ENCODE data around the gene HNRNPLL.
"Not testable (repeated sequence)": the region's sequence is repeated elsewhere in the genome, so short reads cannot be mapped to it uniquely, and the experiment has no call there.

HNRNPLL gene

DNA sequence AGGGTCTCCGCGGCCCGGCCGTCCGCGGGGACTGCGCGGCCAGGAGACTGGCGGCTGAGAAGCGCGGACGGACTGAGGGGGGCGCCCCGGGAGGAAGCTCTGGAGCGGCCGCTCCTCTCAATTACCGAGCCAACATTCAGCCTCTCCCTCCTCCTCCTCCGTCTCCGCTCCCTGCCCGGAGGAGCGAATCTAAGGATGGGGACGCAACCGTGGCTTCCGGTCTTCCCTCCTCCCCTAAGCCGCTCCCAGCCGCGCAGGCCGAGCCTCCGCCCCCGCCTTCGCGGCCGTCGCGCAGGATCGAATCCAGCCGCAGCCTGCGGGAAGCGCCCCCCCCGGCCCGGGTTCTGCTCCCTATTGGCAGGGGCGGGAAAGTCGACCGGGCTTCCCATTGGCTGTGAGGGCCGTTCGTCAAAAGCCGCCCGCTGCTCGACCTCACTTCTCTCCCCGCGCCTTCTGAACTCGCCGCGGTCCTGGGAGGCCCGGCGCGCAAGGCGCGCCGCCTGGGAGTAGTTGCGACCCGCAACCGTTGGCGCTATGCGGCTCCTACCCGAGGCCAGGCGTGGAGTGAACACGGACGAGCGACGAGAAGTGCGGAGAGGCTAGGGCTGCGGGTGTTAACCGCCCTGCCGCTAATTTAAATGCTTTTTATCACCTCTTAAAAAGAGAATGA, at the start of gene HNRNPLL:
HNRNPLL (minus strand) TSS at position 197 of the 670 bp plus-strand sequence. CDS start 302 bp downstream, outside the sequence.
- DNase-seq, result peak; percentile 93

- no peak for DNase-seq
Observed at GRCh38 chr2:38650717-38651116, 48.0 kb upstream of the HNRNPLL start.

DNA sequence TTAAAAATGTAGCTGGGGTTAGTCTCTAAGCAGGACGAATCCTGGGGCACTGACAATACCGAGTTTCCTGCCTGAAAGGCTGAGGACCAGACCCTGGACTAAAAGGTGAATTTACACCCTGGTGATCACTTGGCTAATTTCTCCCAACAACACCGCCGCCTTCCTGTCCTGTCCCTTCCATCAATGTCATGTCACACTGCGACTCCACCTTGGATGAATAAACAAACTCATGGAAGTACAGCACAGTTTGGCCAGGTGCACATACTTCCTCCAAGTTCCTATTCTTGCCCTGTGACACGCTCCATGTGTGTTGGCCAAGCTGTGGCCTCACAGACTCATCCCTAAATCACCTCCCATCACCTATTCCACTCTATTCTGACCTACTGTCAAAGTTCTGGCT, 47.3 kb upstream of the HNRNPLL start:
- DNase-seq, result no peak

- no peak for DNase-seq
Observed at GRCh38 chr2:38649176-38649728, 46.5 kb upstream of the HNRNPLL start.

- DNase-seq, result peak; percentile 44
Observed at GRCh38 chr2:38648107-38648761, 45.5 kb upstream of the HNRNPLL start.

DNA sequence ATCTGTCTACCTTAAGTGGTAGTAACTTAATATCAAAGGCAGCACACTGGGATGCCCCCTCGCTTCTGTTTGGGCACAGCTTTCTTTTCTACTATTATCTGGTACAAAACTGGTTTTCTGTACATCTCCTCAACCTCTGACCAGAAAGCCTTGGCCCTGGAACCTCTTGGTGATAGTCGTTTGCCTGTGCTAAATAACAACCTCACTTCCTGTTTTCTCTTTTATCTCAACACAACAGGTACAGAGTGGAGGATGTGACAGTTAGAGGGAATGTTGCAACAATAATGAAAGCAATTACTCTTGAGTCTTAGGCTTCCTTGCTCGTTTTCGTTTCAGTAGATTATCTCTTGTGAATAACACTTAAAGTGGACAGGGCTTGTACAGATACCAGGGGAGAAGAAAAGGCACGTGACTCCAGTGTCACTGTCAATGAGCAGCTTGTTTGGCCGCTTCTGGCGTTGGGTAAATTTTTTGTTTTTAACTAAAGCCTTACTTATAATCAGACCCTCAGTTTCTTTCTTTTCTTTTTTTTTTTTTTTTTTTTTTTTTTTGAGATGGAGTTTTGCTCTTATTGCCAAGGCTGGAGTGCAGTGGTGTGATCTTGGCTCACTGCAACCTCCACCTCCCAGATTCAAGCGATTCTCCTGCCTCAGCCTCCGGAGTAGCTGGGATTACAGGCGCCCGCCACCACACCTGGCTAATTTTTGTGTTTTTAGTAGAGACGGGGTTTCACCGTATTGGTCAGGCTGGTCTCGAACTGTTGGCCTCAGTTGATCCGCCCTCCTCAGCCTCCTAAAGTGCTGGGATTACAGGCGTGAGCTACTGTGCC, 41.2 kb upstream of the HNRNPLL start:
- DNase-seq, result not testable (repeated sequence)

- DNase-seq, result no peak
Observed at GRCh38 chr2:38643021-38643671, 40.4 kb upstream of the HNRNPLL start.

GRCh38 chr2:38642373-38643017, 39.8 kb upstream of the HNRNPLL start:
- not testable (repeated sequence) for DNase-seq

DNA sequence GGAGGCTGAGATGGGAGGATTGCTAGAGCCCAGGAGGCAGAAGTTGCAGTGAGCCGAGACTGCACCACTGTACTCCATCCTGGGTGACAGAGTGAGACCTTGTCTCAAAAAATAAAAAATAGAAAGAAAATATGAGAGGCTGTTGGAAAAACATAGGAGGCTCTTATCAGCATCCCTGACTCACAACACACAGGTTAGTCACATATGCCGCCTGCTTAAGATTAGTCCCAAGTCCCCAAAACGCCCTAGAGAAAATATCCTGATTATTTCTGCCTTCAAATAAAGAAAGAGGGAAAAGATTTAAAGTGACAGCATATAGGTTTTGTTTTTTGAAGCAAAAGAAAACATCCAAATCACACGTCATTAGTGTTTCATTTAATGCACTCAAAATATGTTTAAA, 33.3 kb upstream of the HNRNPLL start:
- DNase-seq, result no peak

- no peak for DNase-seq
Observed at GRCh38 chr2:38635139-38635538, 32.4 kb upstream of the HNRNPLL start.

- DNase-seq, result no peak
Observed at GRCh38 chr2:38634684-38635083, 32.0 kb upstream of the HNRNPLL start.

DNA sequence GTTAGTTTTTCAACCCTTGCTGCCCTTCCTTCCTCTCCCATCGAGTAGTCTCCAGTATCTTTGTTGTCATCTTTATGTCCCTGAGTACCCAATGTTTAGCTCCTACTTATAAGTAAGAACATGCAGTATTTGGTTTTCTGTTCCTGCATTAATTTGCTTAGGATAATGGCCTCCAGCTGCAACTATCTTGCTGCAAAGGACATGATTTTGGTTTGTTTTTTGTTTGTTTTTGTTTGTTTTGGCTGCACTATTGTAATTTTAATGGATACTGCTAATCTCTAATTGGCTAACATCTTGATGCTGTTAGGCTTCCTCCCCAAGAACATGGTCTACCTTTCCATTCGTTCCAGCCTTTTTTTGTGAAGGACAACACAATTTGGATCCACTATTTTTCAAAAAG, 31.2 kb upstream of the HNRNPLL start:
- no peak for DNase-seq

- DNase-seq, result no peak
Observed at GRCh38 chr2:38632980-38633379, 30.3 kb upstream of the HNRNPLL start.

- no peak for DNase-seq
Observed at GRCh38 chr2:38631976-38632375, 29.2 kb upstream of the HNRNPLL start.

DNA sequence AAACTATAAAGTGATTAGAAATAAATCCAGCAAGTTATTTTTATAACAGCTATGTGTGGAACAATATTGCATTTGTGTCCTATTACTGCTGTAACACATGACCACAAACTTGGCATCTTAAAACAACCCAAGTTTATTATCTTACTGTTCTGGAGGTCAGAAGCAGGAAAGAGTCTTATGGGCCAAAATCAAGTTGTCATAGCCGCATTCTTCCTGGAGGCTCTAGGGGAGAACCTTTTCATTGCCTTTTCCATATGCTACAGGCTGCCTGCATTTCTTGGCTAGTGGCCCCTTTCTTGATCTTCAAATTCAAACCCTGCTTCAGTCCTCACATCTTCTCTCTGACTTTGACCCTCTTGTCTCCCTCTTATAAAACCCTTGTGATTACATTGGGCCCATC, 27.0 kb upstream of the HNRNPLL start:
- no peak for DNase-seq

DNA sequence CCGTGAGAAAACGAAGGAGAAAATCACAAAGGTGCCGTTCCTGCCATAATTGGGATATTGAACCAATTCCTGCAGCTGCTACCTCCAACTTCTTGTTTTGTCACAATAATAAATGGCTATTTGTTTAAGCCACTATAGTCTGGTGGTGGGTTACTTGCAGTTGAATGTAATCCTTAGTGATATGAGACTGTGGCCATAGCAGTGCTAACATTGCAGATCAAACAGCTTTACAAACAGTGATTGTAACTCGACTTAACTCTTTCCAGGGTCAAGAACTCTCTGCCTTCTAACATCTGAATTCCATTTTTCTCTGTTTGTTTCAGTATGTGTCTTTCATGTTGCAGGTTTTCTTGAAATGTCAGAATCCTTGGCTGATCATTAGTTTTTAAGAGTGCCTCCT, 24.7 kb upstream of the HNRNPLL start:
- no peak for DNase-seq

GRCh38 chr2:38626326-38627035, 23.8 kb upstream of the HNRNPLL start:
- no peak for DNase-seq

GRCh38 chr2:38622210-38622609, 19.5 kb upstream of the HNRNPLL start:
- DNase-seq, result no peak

- no peak for DNase-seq
Observed at GRCh38 chr2:38621018-38621417, 18.3 kb upstream of the HNRNPLL start.

DNA sequence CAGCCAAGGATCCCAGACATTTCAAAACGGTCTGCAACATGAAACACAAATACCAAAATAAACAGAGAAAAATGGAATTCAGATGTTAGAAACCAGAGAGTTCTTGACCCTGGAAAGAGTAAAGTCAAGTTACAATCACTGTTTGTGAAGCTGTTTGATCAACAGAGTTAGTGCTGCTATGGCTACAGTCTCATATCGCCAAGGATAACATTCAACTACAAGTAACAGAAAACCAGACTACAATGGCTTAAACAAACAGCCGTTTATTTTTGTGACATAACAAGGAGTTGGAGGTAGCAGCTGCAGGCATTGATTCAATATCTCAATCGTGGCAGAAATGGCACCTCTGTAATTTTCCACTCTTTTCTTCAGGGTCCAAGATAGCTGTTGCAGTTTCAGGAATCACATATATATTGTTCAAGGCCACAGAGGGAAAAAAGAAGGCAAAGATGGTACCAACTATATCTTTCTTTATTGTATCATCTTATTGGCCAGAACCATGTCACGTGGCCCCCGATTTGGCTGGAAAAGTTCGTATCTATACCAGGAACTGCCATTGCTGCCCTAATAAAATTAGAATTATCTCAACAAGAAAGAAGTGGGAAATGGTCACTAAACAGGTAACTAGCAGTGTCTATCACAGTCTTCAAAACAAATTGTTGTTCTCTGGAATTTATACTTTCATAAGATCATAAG, 17.7 kb upstream of the HNRNPLL start:
- DNase-seq, result no peak
